A673 (cell line): ENCODE measurements around the gene ATP5F1D. TPM values are rescaled to one million over a fixed set of nuclear protein-coding genes. Genes with fewer than 3 reads are reported as not detected.

ENCODE experiments used
- BruUV-seq: library from RNA; stranded (reverse); fragments of 400-500 nt; replicated peaks from 2 replicates; lab custom pipeline; 2021; lab: Mats Ljungman, UMichigan
- CTCF ChIA-PET: fragments of 300-600 bp; sonication (Branson Sonifier 250); formaldehyde crosslinking; loops from one replicate; lab custom pipeline; 2022; ENCODE audit warnings: antibody characterized with exemption; lab: Charles Lee
- POLR2A ChIA-PET: fragments of 300-600 bp; sonication (Branson Sonifier 250); formaldehyde crosslinking; loops from one replicate; lab custom pipeline; 2022; ENCODE audit warnings: antibody characterized with exemption; ENCODE audit not compliant: low non-redundant PET; lab: Charles Lee
- DNase-seq: peaks from one replicate; pipeline ENCODE4 v3.0.0-alpha.2; 2015; ENCODE audit warnings: low spot score
- H3K27ac ChIP-seq: fragments of 200-600 bp; sonication (generic); 2 replicates; pipeline ENCODE4 v1.5.1; 2016; ENCODE audit warnings: mixed run types, low read depth, mild to moderate bottlenecking, mixed read lengths, antibody characterized with exemption, low read length; ENCODE audit not compliant: poor library complexity, severe bottlenecking
- H3K27me3 ChIP-seq: fragments of 200-600 bp; sonication (generic); replicated peaks from 2 replicates; pipeline ENCODE4 v1.6.1; 2017; ENCODE audit warnings: mixed run types, low read depth, mild to moderate bottlenecking, mixed read lengths, antibody characterized with exemption, low read length; ENCODE audit not compliant: insufficient read depth, poor library complexity
- H3K36me3 ChIP-seq: fragments of 200-600 bp; sonication (generic); 2 replicates; pipeline ENCODE4 v1.6.1; 2016; ENCODE audit warnings: mixed run types, mild to moderate bottlenecking, mixed read lengths, antibody characterized with exemption, low read length; ENCODE audit not compliant: insufficient read depth, poor library complexity, severe bottlenecking
- H3K4me1 ChIP-seq: fragments of 200-600 bp; sonication (generic); 2 replicates; pipeline ENCODE4 v1.6.1; 2017; ENCODE audit warnings: mixed run types, mild to moderate bottlenecking, mixed read lengths, antibody characterized with exemption, low read length; ENCODE audit not compliant: insufficient read depth, poor library complexity, severe bottlenecking
- H3K4me3 ChIP-seq: fragments of 200-600 bp; sonication (generic); 2 replicates; pipeline ENCODE4 v1.5.1; 2016; ENCODE audit warnings: low read depth, mixed run types, mild to moderate bottlenecking, mixed read lengths, low read length; ENCODE audit not compliant: poor library complexity, severe bottlenecking
- H3K9me3 ChIP-seq: fragments of 200-600 bp; sonication (generic); 2 replicates; pipeline ENCODE4 v1.6.1; 2016; ENCODE audit warnings: mixed run types, low read depth, mild to moderate bottlenecking, mixed read lengths, antibody characterized with exemption, low read length; ENCODE audit not compliant: poor library complexity, severe bottlenecking
- CTCF ChIP-seq: fragments of 300-800, 200-600 bp; sonication (generic); conservative IDR thresholded peaks from 2 replicates; pipeline ENCODE4 v1.5.1; 2017; ENCODE audit warnings: low read depth, mild to moderate bottlenecking, antibody characterized with exemption, low read length, moderate library complexity, mixed read lengths
- EZH2 ChIP-seq: fragments of 200-600 bp; sonication (generic); IDR thresholded peaks from 2 replicates; pipeline ENCODE4 v1.6.1; 2017; ENCODE audit warnings: borderline replicate concordance, low read depth, mild to moderate bottlenecking, mixed read lengths, antibody characterized with exemption, low read length; ENCODE audit not compliant: poor library complexity, severe bottlenecking
- intact Hi-C: fragments of 100-400 bp; cut with micrococcal nuclease; formaldehyde crosslinking; loops from one replicate; pipeline ENCODE4 v1.10.0; 2022; ENCODE audit not compliant: unreplicated experiment
- total RNA-seq: library from RNA; stranded (reverse); gene quantifications from 2 replicates; pipeline ENCODE4 v1.2.3, GENCODE V29; 2021

Gene ATP5F1D
- total RNA-seq, 1 experiment from 2014 or later = 237 TPM

- TF ChIP-seq EZH2 (no peak), CTCF (no peak)
- ChIA-PET POLR2A (no interaction called here), CTCF (interaction anchor here (0.6 kb wide), 1 partner anchor 56 kb away, joined by 5 read pairs; no protein-coding TSS in a partner anchor)
- Histone ChIP-seq H3K27ac (no peak overlapping the region), H3K36me3 (peaks cover 8% of the 10 kb centered on the region), H3K4me3 (no peak overlapping the region), H3K4me1 (peaks cover 16% of the 10 kb centered on the region), H3K27me3 (no peaks in the 10 kb centered on the region), H3K9me3 (no peaks in the 10 kb centered on the region)
- BruUV-seq = no TSS peak
- no peak for DNase-seq
- intact Hi-C loops = no loop called here
Observed at GRCh38 chr19:1234051-1234954, 7.2 kb upstream of the ATP5F1D start.

GRCh38 chr19:1234955-1235380 lies 6.6 kb upstream of the ATP5F1D start:
- no peaks in the 10 kb centered on the region for H3K27me3 ChIP-seq
- no peaks in the 10 kb centered on the region for H3K9me3 ChIP-seq
- TF ChIP-seq CTCF (no peak), EZH2 (no peak)
- H3K4me3 ChIP-seq = no peak overlapping the region
- POLR2A ChIA-PET = no interaction called here
- no peak overlapping the region for H3K27ac ChIP-seq
- DNase-seq = no peak
- CTCF ChIA-PET = interaction anchor here (0.6 kb wide), 1 partner anchor 56 kb away, joined by 5 read pairs; no protein-coding TSS in a partner anchor
- intact Hi-C loops = no loop called here
- H3K4me1 ChIP-seq = peaks cover 22% of the 10 kb centered on the region
- peaks cover 8% of the 10 kb centered on the region for H3K36me3 ChIP-seq
- no TSS peak for BruUV-seq

- intact Hi-C loops = no loop called here
- Histone ChIP-seq H3K27ac (no peak overlapping the region), H3K4me3 (peak overlapping the region; percentile 86), H3K4me1 (peaks cover 24% of the 10 kb centered on the region), H3K27me3 (no peaks in the 10 kb centered on the region), H3K36me3 (peaks cover 8% of the 10 kb centered on the region), H3K9me3 (no peaks in the 10 kb centered on the region)
- TF ChIP-seq CTCF (no peak), EZH2 (no peak)
- no peak for DNase-seq
- BruUV-seq = no TSS peak
- CTCF ChIA-PET = interaction anchor here (0.5 kb wide), 1 partner anchor 11 kb away, joined by 4 read pairs; no protein-coding TSS in a partner anchor
- POLR2A ChIA-PET = no interaction called here
Observed at GRCh38 chr19:1235625-1236538, 5.7 kb upstream of the ATP5F1D start.
